Activated CD8-positive, alpha-beta memory T cell treated with anti-CD3 and anti-CD28 coated beads for 4 hours (primary cell): ENCODE measurements around the gene RTN4RL1.

Experiments
- DNase-seq, 2 donors: peaks; one replicate each; pipeline ENCODE4 v3.0.0-alpha.2; 2020; ENCODE audit warnings: low read depth in 2 of 2

The RTN4RL1 gene

DNA sequence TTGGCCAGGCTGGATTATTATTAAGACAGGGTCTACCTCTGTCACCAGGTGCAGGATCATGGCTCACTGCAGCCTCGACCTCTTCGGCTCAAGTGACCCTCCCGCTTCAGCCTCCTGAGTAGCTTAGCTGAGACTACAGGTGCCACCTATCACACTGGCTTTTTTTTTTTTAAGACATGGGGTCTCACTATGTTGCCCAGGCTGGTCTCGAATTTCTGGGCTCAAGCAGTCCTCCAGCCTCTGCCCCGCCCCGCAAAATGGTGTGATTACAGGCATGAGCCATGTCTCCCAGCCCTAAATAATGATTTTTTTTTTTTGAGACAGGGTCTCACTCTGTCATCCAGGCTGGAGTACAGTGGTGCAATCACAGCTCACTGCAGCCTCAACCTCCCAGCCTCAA lies 22.5 kb upstream of the RTN4RL1 start:
- no peak for DNase-seq

DNA sequence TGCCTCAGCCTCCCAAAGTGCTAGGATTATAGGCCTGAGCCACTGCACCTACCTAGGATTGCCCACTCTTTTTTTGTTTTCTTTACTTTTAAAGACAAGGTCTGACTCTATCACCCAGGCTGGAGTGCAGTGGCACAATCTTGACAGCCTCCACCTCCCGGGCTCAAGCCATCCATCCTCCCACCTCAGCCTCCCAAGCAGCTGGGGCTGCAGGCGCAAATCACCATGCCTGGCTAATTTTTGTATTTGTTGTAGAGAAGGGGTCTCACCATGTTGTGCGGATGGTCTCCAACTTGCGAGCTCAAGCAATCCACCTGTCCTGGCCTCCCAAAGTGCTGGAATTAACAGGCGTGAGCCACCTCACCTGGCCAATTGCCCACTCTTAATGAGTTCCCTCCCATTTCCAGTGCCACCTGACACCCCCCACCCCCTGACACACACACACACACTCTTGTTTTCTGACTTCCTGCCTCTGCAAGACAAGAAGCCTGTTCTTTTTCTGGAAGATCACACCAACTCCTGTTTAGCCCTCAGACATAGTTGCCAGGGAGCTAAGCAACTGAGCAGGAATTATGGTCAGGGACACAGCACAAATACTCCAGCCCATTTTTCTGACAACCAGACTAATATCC lies 19.2 kb upstream of the RTN4RL1 start:
- no peak for DNase-seq

DNA sequence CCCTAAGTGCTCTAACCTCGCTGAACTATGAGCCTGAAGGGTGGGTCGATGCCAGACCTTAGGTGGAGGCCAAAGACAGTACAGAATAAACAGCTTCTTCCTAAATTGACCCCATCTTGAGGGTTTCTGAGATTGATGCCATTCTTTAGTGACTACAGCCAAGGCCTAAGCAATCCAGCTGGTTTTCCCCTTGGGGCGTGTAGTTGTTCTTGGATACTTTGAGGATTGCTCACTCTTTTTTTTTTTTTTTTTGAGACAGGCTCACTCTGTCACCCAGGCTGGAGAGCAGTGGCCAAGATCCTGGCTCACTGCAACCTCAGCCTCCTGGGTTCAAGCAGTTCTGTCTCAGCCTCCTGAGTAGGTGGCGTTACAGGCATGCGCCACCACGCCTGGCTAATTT lies 18.7 kb upstream of the RTN4RL1 start:
- no peak for DNase-seq

DNA sequence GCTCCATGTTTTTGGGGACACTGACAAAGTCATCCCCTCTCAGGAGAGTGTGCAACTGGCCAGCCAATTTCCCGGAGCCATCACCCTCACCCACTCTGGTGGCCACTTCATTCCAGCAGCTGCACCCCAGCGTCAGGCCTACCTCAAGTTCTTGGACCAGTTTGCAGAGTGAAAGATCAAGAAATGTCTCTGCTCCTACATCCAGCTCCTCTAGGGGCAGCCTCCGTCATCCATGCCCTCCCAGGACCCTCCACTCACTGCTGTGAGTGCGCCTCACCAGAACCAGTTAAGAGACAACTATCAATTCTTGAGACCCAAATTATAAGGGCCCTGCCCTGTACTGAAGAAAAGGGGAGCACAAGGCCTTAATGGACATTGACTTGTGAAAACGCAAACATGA lies 17.8 kb upstream of the RTN4RL1 start:
- DNase-seq, result no peak

DNA sequence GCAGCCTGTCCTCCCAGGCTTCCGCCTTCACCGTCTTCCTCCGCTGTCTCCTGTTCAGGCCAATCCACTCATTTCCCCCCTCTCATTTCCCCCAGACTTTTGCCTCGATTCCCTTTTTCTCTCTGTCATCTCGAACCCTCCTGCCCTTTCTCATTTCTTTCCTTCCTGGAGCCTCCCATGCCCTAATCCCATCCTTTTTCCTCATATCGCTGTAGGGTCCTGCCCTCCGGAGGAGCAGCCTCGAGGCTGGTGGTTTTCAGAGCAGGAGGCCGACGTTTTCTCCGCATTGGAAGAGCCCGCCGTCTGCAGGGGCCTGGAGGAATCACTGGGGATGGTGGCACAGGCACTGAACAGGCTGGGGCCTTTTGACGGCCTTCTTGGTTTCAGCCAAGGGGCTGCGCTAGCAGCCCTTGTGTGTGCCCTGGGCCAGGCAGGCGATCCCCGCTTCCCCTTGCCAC lies 17.3 kb upstream of the RTN4RL1 start:
- DNase-seq, result no peak

DNA sequence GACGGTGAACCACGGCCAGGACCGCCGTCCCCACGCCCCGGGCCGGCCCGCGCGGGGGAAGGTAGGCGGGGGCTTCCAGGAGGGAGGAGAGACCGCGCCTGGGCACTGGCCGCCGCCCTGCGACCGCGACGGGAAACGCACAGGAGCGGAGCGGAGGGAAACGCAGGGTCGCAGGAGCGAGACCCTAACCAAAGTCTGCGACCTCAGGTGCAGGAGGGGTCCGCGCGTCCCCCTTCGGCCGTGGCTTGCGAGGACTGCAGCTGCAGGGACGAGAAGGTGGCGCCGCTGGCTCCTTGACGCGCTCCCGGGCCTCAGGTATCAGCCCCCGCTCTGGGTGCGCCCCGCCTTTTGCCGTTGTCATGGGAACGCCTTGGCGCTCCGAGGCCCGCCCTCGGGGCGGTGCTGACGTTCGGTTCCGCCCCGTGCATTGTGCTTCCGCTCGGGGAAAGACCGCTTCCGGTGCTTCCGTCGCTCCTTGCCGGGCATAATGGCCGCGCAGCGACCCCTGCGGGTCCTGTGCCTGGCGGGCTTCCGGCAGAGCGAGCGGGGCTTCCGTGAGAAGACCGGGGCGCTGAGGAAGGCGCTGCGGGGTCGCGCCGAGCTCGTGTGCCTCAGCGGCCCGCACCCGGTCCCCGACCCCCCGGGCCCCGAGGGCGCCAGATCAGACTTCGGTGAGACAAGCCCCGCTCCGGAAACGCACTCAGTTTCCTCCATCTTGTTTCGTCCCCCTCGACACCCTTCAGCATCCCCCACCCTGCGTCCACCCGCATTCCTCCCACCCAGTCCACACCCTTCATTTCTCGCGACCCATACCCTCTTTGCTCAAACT lies 16.6 kb upstream of the RTN4RL1 start, which contains the start of gene OVCA2:
Gene OVCA2, plus strand, starts transcription at position 462 of the 829 bp plus-strand sequence. Its CDS starts 26 bp downstream, at position 488.
- DNase-seq, result peak; percentile 95 to 96

DNA sequence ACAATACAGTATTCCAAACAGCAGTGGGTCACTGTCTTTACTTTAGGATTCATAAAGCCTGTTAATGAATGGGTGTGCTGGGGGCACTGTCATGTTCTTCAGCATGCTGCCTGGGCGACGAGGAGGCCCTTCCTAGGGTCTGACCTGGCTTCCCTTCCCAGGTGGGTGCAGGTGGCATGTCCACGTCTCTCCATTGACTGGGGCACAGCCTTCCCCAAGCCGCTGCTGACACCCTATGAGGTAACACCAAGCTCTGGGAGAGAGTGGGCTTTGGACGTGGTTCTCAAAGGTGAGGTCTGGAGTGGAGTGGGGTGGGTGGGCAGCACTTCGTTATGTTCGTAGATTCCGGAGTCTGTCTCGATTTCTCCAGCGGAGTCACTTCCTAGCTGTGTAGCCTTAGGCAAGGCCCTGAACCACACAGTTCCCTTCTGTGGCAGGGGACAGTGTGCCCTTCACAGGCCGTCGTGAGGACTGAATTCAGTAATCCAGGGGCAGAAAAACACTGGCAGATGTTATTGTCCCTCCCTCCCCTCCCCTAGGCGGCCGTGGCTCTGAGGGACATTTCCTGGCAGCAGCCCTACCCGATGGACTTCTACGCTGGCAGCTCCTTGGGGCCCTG lies 15.9 kb upstream of the RTN4RL1 start:
- no peak for DNase-seq

DNA sequence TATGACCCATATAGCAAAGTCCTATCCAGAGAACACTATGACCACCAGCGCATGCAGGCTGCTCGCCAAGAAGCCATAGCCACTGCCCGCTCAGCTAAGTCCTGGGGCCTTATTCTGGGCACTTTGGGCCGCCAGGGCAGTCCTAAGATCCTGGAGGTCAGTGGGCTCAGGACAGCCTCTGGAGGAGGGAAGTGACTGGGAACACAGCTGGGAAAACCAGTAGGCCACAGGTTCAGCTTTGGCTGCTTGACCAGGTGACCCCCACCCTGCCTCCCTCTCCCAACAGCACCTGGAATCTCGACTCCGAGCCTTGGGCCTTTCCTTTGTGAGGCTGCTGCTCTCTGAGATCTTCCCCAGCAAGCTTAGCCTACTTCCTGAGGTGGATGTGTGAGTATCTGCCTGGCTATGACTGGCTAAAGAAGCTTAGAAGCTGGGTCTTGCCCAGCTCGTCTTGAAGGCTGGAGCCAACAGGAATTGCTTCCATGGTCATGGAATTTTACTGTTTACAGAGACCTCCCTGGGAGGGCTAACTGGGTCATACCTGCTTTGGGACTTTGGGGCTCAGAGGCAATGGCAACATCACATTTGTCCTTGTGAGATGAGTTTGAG lies 15.2 kb upstream of the RTN4RL1 start:
- DNase-seq, result no peak

DNA sequence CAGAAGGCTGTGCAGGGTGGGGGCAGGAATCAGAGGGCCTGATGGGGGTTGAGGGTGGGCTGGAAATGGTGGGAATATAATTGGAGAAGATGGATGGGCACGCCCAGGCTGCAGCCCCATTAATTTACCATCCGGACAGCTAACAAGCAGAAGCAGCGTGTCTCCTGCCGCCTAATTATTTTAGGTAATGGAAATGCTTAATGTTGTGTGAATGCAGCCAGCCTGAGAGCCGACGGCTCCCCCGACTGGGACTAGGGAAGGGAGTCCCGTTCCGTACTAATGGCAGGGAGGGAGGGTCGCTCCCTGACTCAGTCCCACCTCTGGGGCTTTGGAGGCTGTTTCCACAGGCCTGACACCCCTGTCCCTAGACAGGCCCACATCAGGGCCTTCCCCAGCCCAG lies 12.0 kb upstream of the RTN4RL1 start:
- no peak for DNase-seq

DNA sequence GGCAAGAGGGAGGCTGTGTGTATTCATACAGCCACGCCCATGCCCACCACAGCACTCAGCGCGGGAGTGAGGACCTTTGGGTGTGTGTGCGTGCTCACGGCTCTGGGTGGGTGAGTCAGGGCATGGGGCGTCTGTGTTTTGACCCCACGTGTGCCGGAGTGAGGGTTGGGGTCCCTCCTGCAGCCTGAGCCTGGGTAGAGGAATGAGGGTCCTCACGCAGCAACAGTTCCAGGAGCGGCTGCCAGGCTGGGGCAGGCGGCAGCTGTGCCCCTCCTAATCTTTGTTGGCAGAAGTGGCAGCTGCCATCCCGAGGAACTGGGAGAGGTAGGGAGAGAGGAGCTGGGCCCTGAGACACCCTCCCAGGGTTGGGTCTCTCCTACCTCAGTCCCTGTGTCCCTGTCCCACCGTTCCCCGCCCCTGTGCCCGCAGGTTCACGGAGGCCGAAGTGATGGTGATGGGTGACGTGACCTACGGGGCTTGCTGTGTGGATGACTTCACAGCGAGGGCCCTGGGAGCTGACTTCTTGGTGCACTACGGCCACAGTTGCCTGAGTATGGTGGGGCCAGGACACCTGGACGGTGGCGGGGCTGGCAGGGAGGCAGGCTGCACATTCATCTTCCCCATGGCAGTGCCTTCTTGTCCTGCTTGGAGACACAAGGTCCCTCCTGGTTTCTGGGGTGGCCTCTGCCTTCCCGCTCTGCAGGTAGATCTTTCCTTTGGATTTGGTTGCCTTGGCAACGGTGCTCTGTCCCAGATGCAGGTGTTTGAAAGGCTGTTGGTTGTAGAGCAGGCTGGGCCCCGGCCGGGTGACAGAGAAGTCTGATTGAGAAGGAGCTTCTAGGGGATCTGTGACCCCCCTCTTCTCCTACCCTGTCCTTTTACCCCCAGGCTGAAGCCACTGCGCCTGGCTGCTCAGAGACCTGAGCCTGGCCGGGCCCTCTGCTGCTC lies 10.7 kb upstream of the RTN4RL1 start:
- DNase-seq, result no peak

DNA sequence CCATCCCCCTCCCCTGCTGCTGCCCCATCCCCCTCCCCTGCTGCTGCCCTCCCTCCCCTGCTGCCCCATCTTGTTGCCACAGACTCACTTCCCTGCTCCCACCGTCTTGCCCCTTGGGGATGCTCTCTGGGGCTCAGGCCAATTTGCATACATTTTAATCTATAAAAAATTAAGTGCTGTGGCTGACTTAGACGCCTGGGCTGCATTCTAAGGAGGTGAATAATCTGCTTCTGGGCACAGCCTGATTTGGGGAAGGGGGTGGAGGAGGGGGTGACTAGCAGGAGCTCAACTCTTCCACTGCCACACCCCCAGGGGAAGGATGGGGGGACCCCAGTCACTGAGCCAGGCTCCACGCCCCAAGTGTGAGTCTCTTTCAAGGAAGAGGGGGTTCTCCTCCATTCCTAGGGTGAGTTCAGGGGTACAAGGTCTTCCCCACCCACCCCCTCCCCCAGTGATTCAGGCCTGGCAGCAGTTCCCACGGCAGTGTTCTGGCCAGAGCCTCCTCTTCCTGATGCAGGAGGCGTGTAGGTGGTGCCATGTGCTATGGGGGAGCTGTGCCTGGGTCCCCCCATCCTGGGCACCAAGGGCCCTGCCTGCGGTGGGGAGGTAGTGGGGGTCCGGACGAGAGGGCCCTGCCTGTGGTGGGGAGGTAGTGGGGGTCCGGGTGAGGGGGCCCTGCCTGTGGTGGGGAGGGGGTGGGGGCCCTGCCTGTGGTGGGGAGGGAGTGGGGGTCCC lies 9.8 kb upstream of the RTN4RL1 start:
- no peak for DNase-seq

DNA sequence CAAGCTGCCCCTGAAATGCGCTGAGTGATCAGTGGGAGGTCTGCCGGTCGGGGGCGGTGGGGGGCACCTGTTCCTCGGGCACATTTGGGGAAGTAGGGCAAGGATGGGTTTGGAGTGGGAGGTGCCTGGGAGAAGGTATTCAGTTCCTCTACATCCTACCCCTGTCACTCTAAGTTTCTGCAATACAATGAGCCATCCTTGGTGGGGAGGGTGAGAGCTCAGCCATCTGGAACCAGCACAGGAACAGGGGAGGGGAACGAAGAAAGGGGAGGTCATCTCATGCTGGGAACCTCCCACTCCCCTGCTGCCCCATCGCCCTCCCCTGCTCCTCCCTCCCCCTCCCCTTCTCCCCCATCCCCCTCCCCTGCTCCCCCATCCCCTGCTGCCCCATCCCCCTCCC lies 9.0 kb upstream of the RTN4RL1 start:
- DNase-seq, result no peak

DNA sequence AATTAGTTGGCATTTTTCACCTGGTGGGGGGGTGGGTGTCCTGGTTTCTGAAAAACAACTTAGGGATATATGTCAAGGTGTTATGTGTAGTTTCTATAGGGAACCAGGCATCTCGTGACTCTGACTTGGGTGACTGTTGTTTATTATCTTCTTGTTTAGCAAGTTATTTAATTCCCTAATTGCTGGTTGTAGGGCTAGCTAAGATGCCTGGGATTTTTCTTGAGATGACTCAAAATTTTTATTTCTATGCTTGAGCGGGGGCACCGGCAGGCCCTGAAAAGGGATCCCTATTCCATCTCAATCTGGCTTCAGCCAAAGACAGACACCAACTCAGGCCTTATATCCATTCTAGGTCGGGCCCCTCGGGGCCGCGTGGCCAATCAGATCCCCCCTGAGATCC lies 8.0 kb upstream of the RTN4RL1 start:
- no peak for DNase-seq

DNA sequence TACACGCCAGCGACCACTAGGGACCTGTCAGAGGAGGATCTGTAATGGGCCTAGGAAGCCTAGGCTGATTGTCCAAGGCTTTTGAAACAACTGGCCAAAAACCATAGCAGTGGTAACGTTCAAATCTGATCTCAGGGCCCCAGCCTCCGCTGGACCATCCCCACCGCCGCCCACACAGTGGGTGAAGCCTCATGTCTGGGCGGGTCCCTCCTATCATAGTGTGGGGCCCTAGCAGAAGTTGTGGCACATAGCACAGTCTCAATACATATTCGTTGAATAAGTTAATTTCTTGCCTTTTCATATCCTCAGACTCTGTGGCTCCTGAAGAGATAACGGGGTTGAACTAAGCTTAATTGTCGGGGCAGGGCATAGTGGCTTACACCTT lies 5.6 kb upstream of the RTN4RL1 start:
- no peak for DNase-seq

DNA sequence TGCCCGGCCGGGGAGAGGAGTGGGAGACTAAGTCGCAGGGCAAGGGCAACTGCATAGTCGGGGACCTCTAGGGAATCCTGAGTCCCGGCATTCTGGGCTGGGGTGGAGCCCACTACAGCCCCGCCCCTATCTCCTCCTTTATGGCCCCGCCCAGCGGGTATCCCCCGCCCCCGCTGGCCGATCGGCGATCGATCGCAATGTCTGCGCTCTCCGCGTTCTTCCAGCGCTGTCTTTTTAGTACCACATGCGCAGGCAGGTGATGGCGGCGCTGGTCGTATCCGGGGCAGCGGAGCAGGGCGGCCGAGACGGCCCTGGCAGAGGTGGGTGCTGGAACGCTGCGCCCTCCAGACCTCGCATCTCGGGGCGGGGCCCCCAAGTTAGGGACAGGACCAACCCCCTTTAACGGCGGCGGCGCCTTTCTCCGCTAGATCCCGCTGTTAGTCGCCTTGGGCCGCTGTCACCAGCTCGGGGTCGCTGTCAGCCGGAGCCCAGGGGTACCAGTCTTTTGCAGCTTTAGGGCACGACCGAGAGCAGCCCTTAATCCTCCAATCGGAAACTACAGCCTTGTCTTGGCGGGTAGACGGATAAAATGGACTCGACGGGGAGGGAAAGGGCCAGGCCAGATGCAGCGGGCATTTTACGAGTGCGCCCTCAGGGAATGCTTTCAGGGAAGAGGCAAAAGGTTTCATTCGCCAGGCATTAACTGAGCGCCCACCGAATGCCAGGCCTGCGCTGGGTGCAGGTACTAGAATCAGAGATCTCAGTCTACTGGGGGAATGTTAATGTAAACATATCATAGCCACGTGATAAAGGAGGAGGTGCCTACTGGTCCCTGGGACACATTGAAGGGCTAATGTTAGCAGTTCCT lies 5.0 kb upstream of the RTN4RL1 start, which contains the start of gene DPH1:
Gene DPH1, plus strand, starts transcription at position 243 of the 868 bp plus-strand sequence. Its CDS starts 17 bp downstream, at position 260.
- peak; percentile 69 to 75 for DNase-seq

DNA sequence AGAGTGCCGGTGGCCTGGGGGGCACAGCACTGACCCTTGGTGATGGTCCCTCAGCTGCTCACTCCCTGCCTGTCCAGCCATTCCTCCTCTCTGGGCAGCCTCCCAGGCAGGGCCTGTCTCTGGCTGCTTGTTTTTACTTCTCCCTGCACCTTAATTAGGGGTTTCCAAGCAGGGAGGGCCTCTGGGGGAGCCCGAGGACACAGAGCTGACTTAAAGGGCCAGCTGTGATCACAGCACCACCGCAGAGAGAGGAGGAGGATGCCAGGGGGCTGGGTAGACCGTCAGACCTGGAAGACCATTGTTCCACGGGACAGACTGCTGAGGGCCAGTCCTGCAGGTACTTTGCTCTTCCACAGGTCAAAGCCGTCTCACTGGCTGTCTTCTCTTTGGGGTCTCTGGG lies 3.6 kb upstream of the RTN4RL1 start:
- no peak for DNase-seq

DNA sequence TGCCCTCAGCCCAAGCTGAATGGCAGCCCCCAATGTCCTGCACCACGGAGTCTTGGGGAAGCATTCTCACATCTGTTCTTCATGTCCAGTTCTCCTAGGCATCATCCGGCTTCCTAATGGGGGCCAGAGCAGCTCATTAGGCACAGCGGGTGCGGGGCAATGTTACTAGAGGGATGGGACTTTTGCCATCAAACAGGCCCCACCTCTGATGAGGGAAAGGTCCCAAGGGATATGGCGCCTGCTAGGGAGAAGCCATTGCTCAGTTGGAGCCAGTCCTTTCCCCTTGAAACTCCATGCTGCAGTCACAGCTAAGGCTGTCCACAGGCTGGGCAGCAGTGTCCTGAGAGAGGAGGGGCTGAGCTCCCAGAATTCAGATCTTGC lies 3.1 kb upstream of the RTN4RL1 start:
- no peak for DNase-seq

DNA sequence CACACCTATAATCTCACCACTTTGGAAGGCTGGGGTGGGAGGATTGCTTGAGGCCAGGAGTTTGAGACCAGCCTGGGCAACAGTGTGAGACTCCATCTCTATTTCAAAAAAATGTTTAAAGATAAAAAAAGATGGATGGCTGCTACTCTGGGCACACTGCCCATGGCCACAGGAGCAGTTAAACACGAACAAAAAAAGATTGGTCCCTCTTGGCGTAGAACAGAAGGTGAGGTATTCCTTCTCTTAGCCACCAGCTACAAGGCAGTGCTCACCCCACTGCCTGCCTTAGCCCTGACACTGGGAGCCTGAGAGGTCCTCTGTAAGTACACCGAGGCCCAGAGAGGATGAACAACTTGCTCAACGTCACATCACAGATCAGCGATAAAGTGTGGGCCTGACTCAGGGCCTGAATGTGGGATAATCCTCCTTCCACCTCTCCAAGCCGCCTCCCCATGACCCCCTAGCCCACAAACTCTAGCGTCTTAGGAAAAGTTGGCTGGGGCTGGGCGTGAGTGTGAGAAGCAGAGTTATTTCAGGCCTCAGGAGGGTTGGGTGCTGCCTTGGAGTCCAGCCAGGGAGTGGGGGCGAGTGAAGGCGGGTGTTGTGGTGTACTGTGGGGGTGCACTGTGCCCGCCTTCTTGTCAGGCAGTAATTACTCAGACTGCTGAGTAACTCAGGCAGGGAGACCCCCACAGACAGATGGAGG lies 2.5 kb upstream of the RTN4RL1 start:
- no peak for DNase-seq
